Muscle of leg (tissue), 16 donors: Measurements from ENCODE around the gene PDSS1. TPM values are rescaled to one million over a fixed set of nuclear protein-coding genes. Genes with fewer than 3 reads are reported as not detected.
"Not testable (repeated sequence)": the region's sequence is repeated elsewhere in the genome, so short reads cannot be mapped to it uniquely, and the experiment has no call there.

Experiments
- DNase-seq: peaks from one replicate; pipeline ENCODE4 v3.0.0; 2013
- H3K27ac ChIP-seq: one replicate; pipeline ENCODE4 v1.5.1; 2013; ENCODE audit warnings: mild to moderate bottlenecking, low read length, control low read depth
- H3K27me3 ChIP-seq: one replicate; pipeline ENCODE4 v1.6.1; 2013; ENCODE audit warnings: low read length; ENCODE audit not compliant: control insufficient read depth, insufficient read depth
- H3K36me3 ChIP-seq: one replicate; pipeline ENCODE4 v1.6.1; 2013; ENCODE audit warnings: low read length; ENCODE audit not compliant: control insufficient read depth, insufficient read depth
- H3K4me1 ChIP-seq: one replicate; pipeline ENCODE4 v1.6.1; 2013; ENCODE audit warnings: low read length; ENCODE audit not compliant: control insufficient read depth, insufficient read depth
- H3K4me3 ChIP-seq: one replicate; pipeline ENCODE4 v1.5.1; 2013; ENCODE audit warnings: low read length, control low read depth
- H3K9me3 ChIP-seq: replicated peaks from 2 replicates; pipeline ENCODE4 v1.6.1; 2013; ENCODE audit warnings: low read depth, low read length; ENCODE audit not compliant: control insufficient read depth
- WGBS: methylation state at CpG from one replicate; pipeline ENCODE4 v1.1.5; 2013; ENCODE audit warnings: missing lambda C conversion rate; ENCODE audit not compliant: insufficient coverage; 5-methylcytosine and 5-hydroxymethylcytosine counted together
- long read RNA-seq, 11 donors: transcript quantifications; one replicate each; lab custom pipeline, GENCODE V29; 2026
- polyA plus RNA-seq, 8 donors: library from polyadenylated mRNA; unstranded; fragments of 120-200 nt; gene quantifications; one replicate each; pipeline versions ENCODE4 v1.2.1 to v1.2.3, GENCODE V29; 2013; ENCODE audit warnings: inconsistent platforms in 1 of 8, low replicate concordance in 1 of 8; ENCODE audit not compliant: insufficient read length in 8 of 8, insufficient read depth in 1 of 8
- total RNA-seq: library from RNA; stranded (reverse); fragments of 120-200 nt; gene quantifications from one replicate; pipeline ENCODE4 v1.2.4, GENCODE V29; 2013

PDSS1 gene
- total RNA-seq (9.3 TPM), polyA plus RNA-seq (10 to 100 TPM in 1 of 8 donors, 1 to 10 TPM in 7; 7.1 to 10.1 (median 8.4) TPM)
- long read RNA-seq, donor 1, partial matches to known transcripts, result 0 of 2 reads
- long read RNA-seq, donor 1, other reads (novel, unspliced or antisense), result 0 of 2 reads
- long read RNA-seq, donor 2, result 0 reads
- long read RNA-seq, donor 3, partial matches to known transcripts, result 7 of 8 reads
- long read RNA-seq, donor 3, other reads (novel, unspliced or antisense), result 0 of 8 reads
- long read RNA-seq, donor 4, partial matches to known transcripts, result 0 of 1 reads
- long read RNA-seq, donor 4, other reads (novel, unspliced or antisense), result 0 of 1 reads
- long read RNA-seq, donor 5, partial matches to known transcripts, result 30 of 34 reads
- long read RNA-seq, donor 5, other reads (novel, unspliced or antisense), result 0 of 34 reads
- long read RNA-seq, donor 6, partial matches to known transcripts, result 0 of 2 reads
- long read RNA-seq, donor 6, other reads (novel, unspliced or antisense), result 0 of 2 reads
- long read RNA-seq, donor 7, partial matches to known transcripts, result 6 of 6 reads
- long read RNA-seq, donor 7, other reads (novel, unspliced or antisense), result 0 of 6 reads
- long read RNA-seq, donor 8, partial matches to known transcripts, result 0 of 1 reads
- long read RNA-seq, donor 8, other reads (novel, unspliced or antisense), result 0 of 1 reads
- long read RNA-seq, donor 9, partial matches to known transcripts, result 0 of 2 reads
- long read RNA-seq, donor 9, other reads (novel, unspliced or antisense), result 0 of 2 reads
- long read RNA-seq, donor 10, partial matches to known transcripts, result 0 of 3 reads
- long read RNA-seq, donor 10, other reads (novel, unspliced or antisense), result 0 of 3 reads
- long read RNA-seq, donor 11, partial matches to known transcripts, result 0 of 1 reads
- long read RNA-seq, donor 11, other reads (novel, unspliced or antisense), result 0 of 1 reads

GRCh38 chr10:26697163-26697921 is at the start of gene PDSS1:
PDSS1 (plus strand) TSS chr10:26697701; CDS start chr10:26697712, 11 bp downstream.
- peak; percentile 88 for DNase-seq
- WGBS, result under 1% methylated on average over 82 of the region's 82 CpGs
- no peaks in the 10 kb centered on the region for H3K36me3 ChIP-seq
- peaks cover 4% of the 10 kb centered on the region for H3K27me3 ChIP-seq
- H3K4me3 ChIP-seq, result peak within 1 kb of the TSS; percentile 93
- no peaks in the 10 kb centered on the region for H3K9me3 ChIP-seq
- peaks cover 12% of the 10 kb centered on the region for H3K4me1 ChIP-seq
- H3K27ac ChIP-seq, result peak within 1 kb of the TSS; percentile 62

- H3K4me3 ChIP-seq, H3K9me3 ChIP-seq, H3K4me1 ChIP-seq, H3K36me3 ChIP-seq, DNase-seq, H3K27ac ChIP-seq, H3K27me3 ChIP-seq: not testable (repeated sequence)
- WGBS, result no CpG with 5 or more reads among the region's 3 CpGs
These were observed 49.3 kb upstream of the PDSS1 start for GRCh38 chr10:26648245-26648636.

GRCh38 chr10:26650406-26650805 is 47.1 kb upstream of the PDSS1 start:
- H3K4me3 ChIP-seq, result no peak overlapping the region
- no peaks in the 10 kb centered on the region for H3K27me3 ChIP-seq
- no peak overlapping the region for H3K27ac ChIP-seq
- no peaks in the 10 kb centered on the region for H3K36me3 ChIP-seq
- H3K9me3 ChIP-seq, result no peaks in the 10 kb centered on the region
- H3K4me1 ChIP-seq, result no peaks in the 10 kb centered on the region
- no peak for DNase-seq
- no CpG with 5 or more reads among the region's 4 CpGs for WGBS

- not testable (repeated sequence) for H3K36me3 ChIP-seq, H3K27me3 ChIP-seq, H3K27ac ChIP-seq, H3K4me1 ChIP-seq, H3K4me3 ChIP-seq, DNase-seq, H3K9me3 ChIP-seq
- no CpG with 5 or more reads among the region's 2 CpGs for WGBS
These were observed 46.0 kb upstream of the PDSS1 start for GRCh38 chr10:26651476-26651875.

- H3K9me3 ChIP-seq, result no peaks in the 10 kb centered on the region
- H3K27ac ChIP-seq, result no peak overlapping the region
- WGBS, result 92% methylated on average over 12 of the region's 18 CpGs
- no peaks in the 10 kb centered on the region for H3K36me3 ChIP-seq
- no peak overlapping the region for H3K4me3 ChIP-seq
- H3K4me1 ChIP-seq, result no peaks in the 10 kb centered on the region
- no peak for DNase-seq
- no peaks in the 10 kb centered on the region for H3K27me3 ChIP-seq
These were observed 44.5 kb upstream of the PDSS1 start for GRCh38 chr10:26653004-26653403.

- H3K4me3 ChIP-seq, result no peak overlapping the region
- no peaks in the 10 kb centered on the region for H3K4me1 ChIP-seq
- no peak overlapping the region for H3K27ac ChIP-seq
- no peaks in the 10 kb centered on the region for H3K36me3 ChIP-seq
- no peak for DNase-seq
- no peaks in the 10 kb centered on the region for H3K9me3 ChIP-seq
- no peaks in the 10 kb centered on the region for H3K27me3 ChIP-seq
- no CpG with 5 or more reads among the region's 1 CpG for WGBS
These were observed 41.8 kb upstream of the PDSS1 start for GRCh38 chr10:26655746-26656145.

GRCh38 chr10:26662864-26663263 is 34.6 kb upstream of the PDSS1 start:
- no peaks in the 10 kb centered on the region for H3K36me3 ChIP-seq
- WGBS, result no CpG with 5 or more reads among the region's 2 CpGs
- DNase-seq, result no peak
- H3K4me3 ChIP-seq, result no peak overlapping the region
- no peaks in the 10 kb centered on the region for H3K4me1 ChIP-seq
- H3K9me3 ChIP-seq, result no peaks in the 10 kb centered on the region
- no peak overlapping the region for H3K27ac ChIP-seq
- H3K27me3 ChIP-seq, result no peaks in the 10 kb centered on the region

- Histone ChIP-seq H3K4me1 (no peaks in the 10 kb centered on the region), H3K27me3 (no peaks in the 10 kb centered on the region), H3K4me3 (no peak overlapping the region), H3K36me3 (no peaks in the 10 kb centered on the region), H3K9me3 (no peaks in the 10 kb centered on the region), H3K27ac (no peak overlapping the region)
- WGBS, result 67% methylated on average over 2 of the region's 7 CpGs
- DNase-seq, result no peak
These were observed 32.1 kb upstream of the PDSS1 start for GRCh38 chr10:26665080-26666048.

GRCh38 chr10:26675873-26676257 is 21.6 kb upstream of the PDSS1 start:
- Histone ChIP-seq H3K9me3 (no peaks in the 10 kb centered on the region), H3K27ac (no peak overlapping the region), H3K36me3 (no peaks in the 10 kb centered on the region), H3K4me3 (no peak overlapping the region), H3K27me3 (peaks cover 2% of the 10 kb centered on the region), H3K4me1 (no peaks in the 10 kb centered on the region)
- WGBS, result no CpG with 5 or more reads among the region's 1 CpG
- DNase-seq, result no peak
